Kidney (tissue), 2 donors: Measurements from ENCODE around the gene PATL1. TPM values are rescaled to one million over a fixed set of nuclear protein-coding genes. Genes with fewer than 3 reads are reported as not detected.

Source experiments
- microRNA-seq: library from miRNA; unstranded; fragments of <30 nt; microRNA quantifications from one replicate; pipeline ENCODE4 v1.2.0, GENCODE V29; 2020
- polyA plus RNA-seq: library from polyadenylated mRNA; stranded (reverse); fragments of 350-450 nt; fragmentation: Illumina TruSeq; extraction: RNeasy Lipid Tissue Mini Kit (QIAGEN cat#74804); gene quantifications from one replicate; pipeline ENCODE4 v1.2.3, GENCODE V29; 2014; ENCODE audit warnings: low read depth, low replicate concordance; ENCODE audit not compliant: insufficient read depth
- total RNA-seq: library from RNA; stranded (reverse); fragmentation: NEBNext Ultra II Directional; extraction: Animal tissue kit (Norgen Biotek cat#: 25700); gene quantifications from one replicate; pipeline ENCODE4 v1.2.1, GENCODE V29; 2021
- donor health status: DM: yes; HTN: yes; CAD: no.

The PATL1 gene
- total and polyA plus RNA-seq, 2 donors from 2014 or later: 12.3 to 35.4 TPM

Small RNAs within 50 kb of the gene (microRNA-seq; reads per million reads assigned to microRNA genes)
- not detected for gene MIR3162

Other genes starting within 250 kb of the PATL1 start
- gene OR5A2, start 242.6 kb downstream of the PATL1 start, total RNA-seq: not detected
- gene OR5A2, start 242.6 kb downstream of the PATL1 start, polyA plus RNA-seq: not detected
- gene OR5A1, start 232.6 kb downstream of the PATL1 start, total RNA-seq: not detected
- not detected for gene OR5A1, start 232.6 kb downstream of the PATL1 start, polyA plus RNA-seq
- not detected for gene OR4D6, start 212.1 kb downstream of the PATL1 start, total RNA-seq
- not detected for gene OR4D6, start 212.1 kb downstream of the PATL1 start, polyA plus RNA-seq
- not detected for gene OR4D10, start 195.7 kb downstream of the PATL1 start, total RNA-seq
- gene OR4D10, start 195.7 kb downstream of the PATL1 start, polyA plus RNA-seq: not detected
- gene OR4D11, start 165.5 kb downstream of the PATL1 start, total RNA-seq: not detected
- gene OR4D11, start 165.5 kb downstream of the PATL1 start, polyA plus RNA-seq: not detected
- gene OR4D9, start 157.5 kb downstream of the PATL1 start, total RNA-seq: not detected
- gene OR4D9, start 157.5 kb downstream of the PATL1 start, polyA plus RNA-seq: not detected
- 53.8 TPM for gene OSBP, start 53.3 kb downstream of the PATL1 start, total RNA-seq
- gene OSBP, start 53.3 kb downstream of the PATL1 start, polyA plus RNA-seq: 25.9 TPM
- gene OR10V1, start 44.8 kb upstream of the PATL1 start, total RNA-seq: not detected
- gene OR10V1, start 44.8 kb upstream of the PATL1 start, polyA plus RNA-seq: not detected
- gene STX3, start 86.3 kb upstream of the PATL1 start, total RNA-seq: 43.2 TPM
- gene STX3, start 86.3 kb upstream of the PATL1 start, polyA plus RNA-seq: 57.2 TPM
- gene MRPL16, start 141.7 kb upstream of the PATL1 start, total RNA-seq: 38.0 TPM
- gene MRPL16, start 141.7 kb upstream of the PATL1 start, polyA plus RNA-seq: 109 TPM
- gene CBLIF, start 176.5 kb upstream of the PATL1 start, total RNA-seq: not detected
- not detected for gene CBLIF, start 176.5 kb upstream of the PATL1 start, polyA plus RNA-seq
- 1.8 TPM for gene TCN1, start 197.4 kb upstream of the PATL1 start, total RNA-seq
- gene TCN1, start 197.4 kb upstream of the PATL1 start, polyA plus RNA-seq: not detected
- gene OOSP3, start 209.7 kb upstream of the PATL1 start, total RNA-seq: not detected
- not detected for gene OOSP3, start 209.7 kb upstream of the PATL1 start, polyA plus RNA-seq